Hepatocyte (in vitro differentiated cells): Measurements from ENCODE around the gene ITPKC. TPM values are rescaled to one million over a fixed set of nuclear protein-coding genes. Genes with fewer than 3 reads are reported as not detected.

Source experiments
- DNase-seq: peaks from one replicate; pipeline ENCODE4 v3.0.0-alpha.2; 2016; ENCODE audit warnings: low spot score
- H2AFZ ChIP-seq: fragments of 200-600 bp; sonication (generic); 2 replicates; pipeline ENCODE4 v1.6.0; 2016; ENCODE audit warnings: antibody characterized with exemption, mild to moderate bottlenecking
- H3K27ac ChIP-seq: fragments of 200-600 bp; sonication (generic); 2 replicates; pipeline ENCODE4 v1.5.1; 2016; ENCODE audit warnings: mild to moderate bottlenecking
- H3K27me3 ChIP-seq: fragments of 200-600 bp; sonication (generic); 2 replicates; pipeline ENCODE4 v1.6.1; 2016
- H3K36me3 ChIP-seq: fragments of 200-600 bp; sonication (generic); replicated peaks from 2 replicates; pipeline ENCODE4 v1.5.1; 2016; ENCODE audit warnings: low read depth; ENCODE audit not compliant: insufficient read depth
- H3K4me1 ChIP-seq: fragments of 200-600 bp; sonication (generic); 2 replicates; pipeline ENCODE4 v1.5.1; 2016; ENCODE audit warnings: mild to moderate bottlenecking, moderate library complexity; ENCODE audit not compliant: insufficient read depth
- H3K4me2 ChIP-seq: fragments of 200-600 bp; sonication (generic); 2 replicates; pipeline ENCODE4 v1.6.0; 2016
- H3K4me3 ChIP-seq: fragments of 200-600 bp; sonication (generic); 2 replicates; pipeline ENCODE4 v1.5.1; 2016; ENCODE audit warnings: mild to moderate bottlenecking
- H3K79me2 ChIP-seq: fragments of 200-600 bp; sonication (generic); 2 replicates; pipeline ENCODE4 v1.6.0; 2017; ENCODE audit warnings: mild to moderate bottlenecking
- H3K9me2 ChIP-seq: fragments of 200-600 bp; sonication (generic); replicated peaks from 2 replicates; pipeline ENCODE4 v1.6.0; 2017; ENCODE audit warnings: mild to moderate bottlenecking; ENCODE audit not compliant: insufficient read depth
- H3K9me3 ChIP-seq: fragments of 200-600 bp; sonication (generic); 2 replicates; pipeline ENCODE4 v1.5.1; 2016; ENCODE audit warnings: low read depth, mild to moderate bottlenecking
- H4K20me1 ChIP-seq: fragments of 200-600 bp; sonication (generic); 2 replicates; pipeline ENCODE4 v1.6.0; 2016; ENCODE audit warnings: mild to moderate bottlenecking; ENCODE audit not compliant: insufficient read depth, poor library complexity, severe bottlenecking
- CTCF ChIP-seq: fragments of 200-600 bp; sonication (generic); IDR thresholded peaks from 2 replicates; pipeline ENCODE4 v1.5.1; 2016; ENCODE audit warnings: antibody characterized with exemption, mild to moderate bottlenecking; ENCODE audit not compliant: poor library complexity
- EZH2 ChIP-seq: fragments of 200-600 bp; sonication (generic); IDR thresholded peaks from 2 replicates; pipeline ENCODE4 v1.6.1; 2016; ENCODE audit warnings: antibody characterized with exemption, mild to moderate bottlenecking, borderline replicate concordance
- EZH2phosphoT487 ChIP-seq: fragments of 200-600 bp; sonication (generic); IDR thresholded peaks from one replicate; pipeline ENCODE4 v1.6.1; 2018; ENCODE audit warnings: antibody characterized with exemption, mild to moderate bottlenecking, low read depth, moderate library complexity; ENCODE audit not compliant: unreplicated experiment, severe bottlenecking
- WGBS: methylation state at CpG from one replicate; pipeline ENCODE4 v1.1.6; 2016; ENCODE audit warnings: low lambda C conversion rate; ENCODE audit errors: missing lambda C conversion rate; 5-methylcytosine and 5-hydroxymethylcytosine counted together
- polyA plus RNA-seq: library from polyadenylated mRNA; unstranded; fragments of >200 nt; fragmentation: Nextera tagmentation; extraction: Ambion mirVana; gene quantifications from 2 replicates; pipeline ENCODE4 v1.2.1, GENCODE V29; 2016
- total RNA-seq: library from RNA; depleted of rRNA; stranded (reverse); fragments of >200 nt; gene quantifications from 2 replicates; pipeline ENCODE4 v1.2.3, GENCODE V29; 2014

The ITPKC gene
- total and polyA plus RNA-seq, 2 experiments from 2014 or later = 52.9 to 75.8 TPM

DNA sequence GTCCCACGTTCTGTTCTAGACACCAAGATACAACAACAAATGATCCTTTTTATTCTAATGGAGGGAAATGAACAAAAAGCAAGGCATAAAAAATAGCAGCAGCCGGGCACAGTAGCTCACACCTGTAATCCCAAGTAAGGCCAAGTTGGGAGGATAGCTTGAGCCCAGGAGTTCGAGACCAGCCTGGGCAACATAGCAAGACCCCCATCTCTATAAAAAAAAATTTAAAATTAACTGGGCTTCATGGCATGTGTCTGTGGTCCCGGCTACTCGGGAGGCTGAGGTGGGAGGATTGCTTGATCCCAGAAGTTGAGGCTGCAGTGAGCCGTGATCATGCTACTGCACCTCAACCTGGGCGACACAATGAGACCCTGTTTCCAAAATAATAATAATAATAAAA is 59.5 kb downstream of the ITPKC start:
- no peak for DNase-seq
- H2AFZ ChIP-seq = no peak overlapping the region
- H3K79me2 ChIP-seq = peaks cover 4% of the 10 kb centered on the region
- H3K36me3 ChIP-seq = no peaks in the 10 kb centered on the region
- peak overlapping the region; percentile 97 for H3K27ac ChIP-seq
- H3K27me3 ChIP-seq = no peaks in the 10 kb centered on the region
- no peaks in the 10 kb centered on the region for H3K9me3 ChIP-seq
- 84% methylated on average over 7 of the region's 7 CpGs for WGBS
- no peak overlapping the region for H3K4me3 ChIP-seq
- H3K9me2 ChIP-seq = no peaks in the 10 kb centered on the region
- no peaks in the 10 kb centered on the region for H4K20me1 ChIP-seq
- H3K4me1 ChIP-seq = peaks cover 6% of the 10 kb centered on the region
- TF ChIP-seq EZH2phosphoT487 (no peak), EZH2 (no peak), CTCF (no peak)
- no peak overlapping the region for H3K4me2 ChIP-seq

DNA sequence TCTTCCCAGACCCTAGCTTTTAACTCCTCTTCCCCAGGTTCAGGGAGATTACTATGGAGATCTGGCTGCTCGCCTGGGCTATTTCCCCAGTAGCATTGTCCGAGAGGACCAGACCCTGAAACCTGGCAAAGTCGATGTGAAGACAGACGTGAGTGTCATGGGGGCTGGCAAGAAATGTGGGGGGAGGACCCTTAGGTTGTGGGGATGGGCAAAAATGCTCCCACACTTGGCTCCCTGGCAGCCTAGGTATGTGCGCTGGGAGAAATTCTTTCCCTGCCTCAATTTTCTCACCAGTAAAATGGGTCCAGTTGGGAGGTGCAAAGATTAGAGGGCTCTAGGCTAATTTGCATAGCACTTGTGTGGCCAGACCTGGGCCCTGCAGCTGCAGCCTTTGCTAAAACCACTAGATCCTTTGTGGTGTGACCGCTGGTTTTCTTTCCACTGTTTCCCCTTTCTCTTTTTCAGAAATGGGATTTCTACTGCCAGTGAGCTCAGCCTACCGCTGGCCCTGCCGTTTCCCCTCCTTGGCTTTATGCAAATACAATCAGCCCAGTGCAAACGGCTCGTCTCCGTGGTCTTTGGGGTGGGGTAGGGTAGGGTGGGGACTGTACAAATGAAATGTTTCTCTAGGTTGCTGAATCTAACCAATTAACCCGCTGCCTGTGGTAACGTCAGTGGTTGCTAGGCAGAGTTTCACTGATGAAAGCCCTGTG is 60.2 kb downstream of the ITPKC start:
- Histone ChIP-seq H3K9me2 (no peaks in the 10 kb centered on the region), H2AFZ (no peak overlapping the region), H3K79me2 (peaks cover 4% of the 10 kb centered on the region), H3K4me1 (peaks cover 6% of the 10 kb centered on the region), H3K27me3 (no peaks in the 10 kb centered on the region), H3K4me2 (peak overlapping the region; percentile 78), H3K36me3 (no peaks in the 10 kb centered on the region), H3K9me3 (no peaks in the 10 kb centered on the region), H4K20me1 (no peaks in the 10 kb centered on the region), H3K27ac (peak overlapping the region; percentile 97), H3K4me3 (peak overlapping the region; percentile 8)
- 18% methylated on average over 13 of the region's 13 CpGs for WGBS
- DNase-seq = peak; percentile 95
- TF ChIP-seq EZH2 = no peak
- no peak for TF ChIP-seq EZH2phosphoT487
- no peak for TF ChIP-seq CTCF

DNA sequence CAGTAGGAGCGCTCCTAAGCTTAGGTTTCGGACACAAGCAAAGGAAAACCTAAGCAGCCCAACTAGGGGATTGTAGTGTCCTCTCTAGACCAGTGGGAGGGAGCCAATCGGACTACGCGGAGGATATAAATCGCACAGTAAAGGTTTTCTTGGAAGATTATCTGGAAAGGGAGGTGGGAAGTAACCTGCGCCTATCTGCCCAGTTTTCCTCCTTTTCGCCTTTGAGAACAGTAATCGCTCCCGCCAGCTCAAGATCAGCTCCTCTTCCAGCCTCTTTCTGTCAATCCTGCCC is 60.7 kb downstream of the ITPKC start:
- Histone ChIP-seq H3K4me2 (peak overlapping the region; percentile 78), H3K4me1 (peaks cover 6% of the 10 kb centered on the region), H2AFZ (peak overlapping the region; percentile 4), H3K79me2 (peaks cover 4% of the 10 kb centered on the region), H4K20me1 (no peaks in the 10 kb centered on the region), H3K27ac (peak overlapping the region; percentile 97), H3K9me3 (no peaks in the 10 kb centered on the region), H3K9me2 (no peaks in the 10 kb centered on the region), H3K36me3 (no peaks in the 10 kb centered on the region), H3K27me3 (no peaks in the 10 kb centered on the region), H3K4me3 (peak overlapping the region; percentile 8)
- no peak for DNase-seq
- 0% methylated on average over 10 of the region's 10 CpGs for WGBS
- TF ChIP-seq EZH2phosphoT487 (no peak), CTCF (no peak), EZH2 (no peak)
